ENCODE measurements around the gene MYBBP1A. TPM values are rescaled to one million over a fixed set of nuclear protein-coding genes. Genes with fewer than 3 reads are reported as not detected.
"Not testable (repeated sequence)": the region's sequence is repeated elsewhere in the genome, so short reads cannot be mapped to it uniquely, and the experiment has no call there.

The MYBBP1A gene
- total RNA-seq, 1 experiment from 2014 or later: 130 TPM

- Histone ChIP-seq H3K9me3 (ENCODE audit: control insufficient read depth in 1 of 2, insufficient read depth in 1 of 2, low read depth in 1 of 2, low read length in 2 of 2) (no peaks in the 10 kb centered on the region), H2AFZ (ENCODE audit: low read depth, low read length, poor library complexity, severe bottlenecking) (no peak overlapping the region), H3K9ac (ENCODE audit: low read length) (no peak overlapping the region), H3K27ac (ENCODE audit: low read depth, low read length) (no peak overlapping the region), H3K4me2 (ENCODE audit: low read length) (no peak overlapping the region), H4K20me1 (ENCODE audit: insufficient read depth) (no peaks in the 10 kb centered on the region), H3K4me1 (ENCODE audit: control insufficient read depth in 1 of 2, insufficient read depth in 2 of 2, low read length in 2 of 2) (peaks cover 5 to 15% of the 10 kb centered on the region in 2 experiments; a peak in 3 of 4 replicates), H3K36me3 (ENCODE audit: control insufficient read depth in 1 of 2, insufficient read depth in 2 of 2, low read length in 2 of 2) (no peaks in the 10 kb centered on the region), H3K27me3 (ENCODE audit: insufficient read depth, low read length) (peaks cover 5% of the 10 kb centered on the region; the same call in 1 of the 2 replicates), H3K79me2 (ENCODE audit: insufficient read depth, low read length) (no peaks in the 10 kb centered on the region), H3K4me3 (replicated peaks in 1 of 2; ENCODE audit: low read depth in 1 of 2, low read length in 2 of 2) (no peak overlapping the region), H3K9me2 (ENCODE audit: insufficient read depth) (no peaks in the 10 kb centered on the region)
- BruUV-seq (replicated peaks): no TSS peak
- ChIA-PET RAD21 (ENCODE audit: low non-redundant PET in 1 of 2, low total read pairs in 2 of 2, uncharacterized antibody in 2 of 2, unreplicated experiment in 2 of 2) (no interaction called here), CTCF (interaction anchor here (0.7 kb wide), 1 partner anchor 14 kb away, joined by 5 read pairs; no protein-coding TSS in a partner anchor), POLR2A (interaction anchor here (0.6 kb wide), 1 partner anchor 69 kb away, joined by 3 read pairs; no protein-coding TSS in a partner anchor)
- intact Hi-C loops (cut with micrococcal nuclease): no loop called here
- ATAC-seq (no peak), DNase-seq (ENCODE audit: low read depth, low spot score) (no peak)
- TF ChIP-seq POLR2AphosphoS5 (IDR thresholded peaks at IDR 0.05; ENCODE audit: low read depth, low read length) (no peak), TCF7L2 (IDR thresholded peaks at IDR 0.05; ENCODE audit: borderline replicate concordance, extremely low read depth, insufficient read depth, insufficient read length) (no peak), ZFX (IDR thresholded peaks at IDR 0.05) (no peak), CEBPB (IDR thresholded peaks at IDR 0.05; ENCODE audit: low read depth) (no peak), FOSL1 (IDR thresholded peaks at IDR 0.05; ENCODE audit: low read depth) (no peak), SIN3A (IDR thresholded peaks at IDR 0.05; ENCODE audit: low read depth) (no peak), ATF3 (IDR thresholded peaks at IDR 0.05) (no peak), EZH2phosphoT487 (IDR thresholded peaks at IDR 0.05; ENCODE audit: borderline replicate concordance) (no peak), CTCF (IDR thresholded peaks at IDR 0.05 in 2 of 3, conservative IDR thresholded peaks at IDR 0.05 in 1 of 3; ENCODE audit: borderline replicate concordance in 1 of 3, insufficient read depth in 1 of 3, low read depth in 2 of 3, low read length in 2 of 3) (no peak)
These were observed 24.5 kb upstream of the MYBBP1A start for GRCh38 chr17:4579678-4580077.

GRCh38 chr17:4578349-4578748, 23.2 kb upstream of the MYBBP1A start:
- DNase-seq (ENCODE audit: low read depth, low spot score); CTCF ChIA-PET; H3K4me2 ChIP-seq (ENCODE audit: low read length); H3K27me3 ChIP-seq (ENCODE audit: insufficient read depth, low read length); H3K27ac ChIP-seq (ENCODE audit: low read depth, low read length); BruUV-seq (replicated peaks); H3K4me3 ChIP-seq (replicated peaks in 1 of 2; ENCODE audit: low read depth in 1 of 2, low read length in 2 of 2); H3K4me1 ChIP-seq (ENCODE audit: control insufficient read depth in 1 of 2, insufficient read depth in 2 of 2, low read length in 2 of 2); POLR2A ChIA-PET; intact Hi-C loops (cut with micrococcal nuclease); ATAC-seq; H3K9me2 ChIP-seq (ENCODE audit: insufficient read depth); RAD21 ChIA-PET (ENCODE audit: low non-redundant PET in 1 of 2, low total read pairs in 2 of 2, uncharacterized antibody in 2 of 2, unreplicated experiment in 2 of 2); H3K79me2 ChIP-seq (ENCODE audit: insufficient read depth, low read length); H2AFZ ChIP-seq (ENCODE audit: low read depth, low read length, poor library complexity, severe bottlenecking); H3K9me3 ChIP-seq (ENCODE audit: control insufficient read depth in 1 of 2, insufficient read depth in 1 of 2, low read depth in 1 of 2, low read length in 2 of 2); H4K20me1 ChIP-seq (ENCODE audit: insufficient read depth); H3K36me3 ChIP-seq (ENCODE audit: control insufficient read depth in 1 of 2, insufficient read depth in 2 of 2, low read length in 2 of 2); H3K9ac ChIP-seq (ENCODE audit: low read length): not testable (repeated sequence)
